GDM1 (cell line): Measurements from ENCODE around the gene LAGE3.

Experiments
- DNase-seq: peaks from one replicate; lab custom pipeline; 2025; lab: John Stamatoyannopoulos, UW

LAGE3 gene

DNA sequence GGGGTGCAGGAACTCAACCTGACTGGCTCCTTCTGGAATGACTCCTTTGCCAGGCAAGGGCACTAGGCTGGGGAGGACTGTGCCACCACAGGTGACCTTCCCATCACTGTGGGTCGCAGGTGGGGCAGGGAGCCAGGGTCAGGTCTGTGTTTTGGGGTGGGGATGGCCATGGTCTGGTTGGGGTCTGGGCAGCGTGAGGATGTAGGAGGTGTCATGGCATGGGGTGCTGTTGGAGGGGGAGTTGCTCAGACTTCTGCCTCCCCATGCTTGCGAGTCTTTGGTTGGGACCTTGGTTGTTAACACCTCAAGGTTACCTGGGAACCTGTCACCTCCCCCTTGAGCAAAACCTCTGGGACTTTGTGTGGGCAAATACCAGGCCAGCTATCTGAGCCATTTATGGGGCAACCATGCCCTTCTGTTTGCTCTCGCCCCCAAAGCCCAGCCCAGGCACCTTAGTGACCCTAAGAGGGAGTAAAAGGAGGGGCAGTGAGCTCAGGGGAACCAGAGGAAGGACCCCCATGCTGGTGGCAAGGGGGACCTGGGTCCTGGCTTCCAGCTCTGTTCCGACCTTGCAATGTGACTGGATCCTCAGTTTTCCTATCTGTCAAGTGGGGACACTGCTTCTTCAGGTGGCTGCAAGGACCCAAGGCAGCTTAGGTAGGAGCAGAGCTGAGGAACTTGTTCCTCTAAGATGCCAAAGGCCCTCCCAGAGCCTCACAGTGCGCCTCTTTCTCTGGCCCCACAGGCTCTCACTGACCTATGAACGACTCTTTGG, 44.5 kb downstream of the LAGE3 start:
- no peak for DNase-seq

DNA sequence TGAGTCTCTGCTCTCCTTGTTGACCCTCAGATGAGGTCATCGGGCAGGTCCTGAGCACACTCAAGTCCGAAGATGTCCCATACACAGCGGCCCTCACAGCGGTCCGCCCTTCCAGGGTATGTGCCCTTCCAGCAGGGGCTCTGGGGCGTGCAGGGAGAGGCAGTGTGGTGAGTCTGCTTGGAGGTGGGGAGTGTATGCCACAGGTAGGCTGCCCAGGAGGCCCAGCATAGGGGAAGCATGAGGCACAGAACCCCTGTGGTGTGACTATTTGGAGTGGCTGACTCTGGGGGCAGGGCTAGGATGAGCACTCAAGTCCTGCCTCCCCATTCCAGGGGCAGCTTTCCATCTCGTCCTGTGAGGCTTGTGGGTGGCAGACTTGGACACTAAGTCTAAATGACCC, 45.5 kb downstream of the LAGE3 start:
- no peak for DNase-seq

DNA sequence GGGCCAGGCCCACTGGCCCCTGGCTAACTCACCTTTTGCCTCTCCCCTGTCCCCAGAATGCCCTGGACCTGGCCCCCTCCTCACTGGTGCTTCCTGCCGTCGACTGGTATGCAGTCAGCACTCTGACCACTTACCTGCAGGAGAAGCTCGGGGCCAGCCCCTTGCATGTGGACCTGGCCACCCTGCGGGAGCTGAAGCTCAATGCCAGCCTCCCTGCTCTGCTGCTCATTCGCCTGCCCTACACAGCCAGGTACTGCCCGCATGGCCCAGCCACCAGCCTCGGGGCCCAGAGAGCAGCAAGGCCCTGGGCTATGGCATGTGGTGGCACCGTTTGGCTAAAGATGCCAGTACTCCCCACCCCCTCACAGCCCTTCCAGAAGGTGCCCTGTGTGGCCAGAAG, 46.9 kb downstream of the LAGE3 start:
- no peak for DNase-seq

DNA sequence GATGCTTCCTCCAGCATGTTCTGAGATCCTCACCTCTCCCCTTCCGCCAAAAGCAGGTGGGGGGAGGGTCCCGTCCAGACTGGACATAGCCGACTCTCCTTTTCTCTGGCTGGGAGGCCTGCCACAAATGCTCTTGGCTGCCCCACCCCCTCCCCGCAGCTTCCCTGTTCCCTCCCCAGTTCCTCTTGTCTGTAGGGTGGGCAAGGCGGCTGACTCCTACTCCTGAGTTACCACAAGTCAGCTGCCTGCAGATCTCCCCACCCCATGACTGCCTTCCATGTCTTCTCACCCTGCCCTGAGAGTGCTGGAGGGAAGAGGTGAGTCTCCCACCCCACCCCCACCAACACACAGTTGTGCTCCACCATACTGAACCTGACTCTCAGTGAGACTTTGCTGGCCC, 47.7 kb downstream of the LAGE3 start:
- DNase-seq: peak; percentile 33

DNA sequence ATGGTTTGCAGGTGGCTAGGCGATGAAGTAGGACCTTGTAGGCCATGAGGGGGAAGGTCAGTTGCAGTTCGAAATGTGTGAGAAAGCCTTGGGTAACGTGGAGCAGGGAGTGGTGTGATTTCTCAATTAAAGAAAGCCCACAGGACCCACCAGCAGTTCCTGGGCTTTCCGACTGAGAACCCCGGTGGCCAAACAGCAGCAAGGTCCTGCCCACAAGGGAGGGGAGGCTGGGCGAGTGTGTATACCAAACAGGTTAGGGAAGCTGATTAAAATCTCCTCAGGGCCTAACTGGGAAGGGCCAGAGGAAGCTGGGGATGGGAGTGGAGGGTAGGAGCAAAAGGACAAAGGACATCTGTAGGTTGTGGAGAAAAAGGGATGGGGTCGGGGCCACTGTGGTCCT, 48.2 kb downstream of the LAGE3 start:
- DNase-seq: no peak

DNA sequence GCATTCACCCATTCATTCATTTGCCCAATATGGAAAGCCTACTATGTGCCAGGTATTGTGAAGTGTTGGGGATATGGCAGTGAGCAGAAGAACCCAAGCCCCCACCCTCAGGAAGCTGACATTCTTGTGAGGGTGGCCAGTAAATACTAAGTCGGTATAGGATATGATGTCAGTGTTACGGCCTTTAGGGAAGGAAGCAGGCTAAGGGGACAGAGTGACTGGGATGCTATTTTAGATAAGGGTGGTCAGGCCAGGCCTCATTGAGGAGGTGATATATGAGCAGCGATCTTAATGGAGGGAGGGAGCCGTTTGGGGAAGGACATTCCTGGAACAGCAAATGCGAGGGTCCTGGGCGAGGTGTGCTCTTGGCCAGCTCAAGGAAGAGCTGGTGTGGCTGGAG, 48.6 kb downstream of the LAGE3 start:
- no peak for DNase-seq

DNA sequence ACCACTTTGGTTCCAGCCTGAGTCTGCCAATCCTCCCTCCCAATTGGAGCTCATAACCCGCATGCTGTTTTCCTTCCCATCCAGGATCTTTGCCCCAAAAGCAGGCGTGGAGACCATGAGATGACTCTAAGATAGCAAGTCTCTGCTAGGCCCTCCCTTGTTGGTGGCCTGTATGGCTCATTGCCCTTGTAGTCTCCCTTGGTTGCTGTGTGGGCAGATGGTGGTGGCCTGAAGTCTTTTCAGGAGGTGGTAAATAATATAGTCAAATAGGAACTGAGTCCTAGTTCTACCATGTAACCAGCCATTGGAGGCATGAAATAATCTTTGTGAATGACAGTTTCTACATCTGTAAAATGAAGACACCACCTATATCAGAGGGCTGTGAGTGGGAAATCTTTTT, 49.4 kb downstream of the LAGE3 start:
- DNase-seq: no peak

DNA sequence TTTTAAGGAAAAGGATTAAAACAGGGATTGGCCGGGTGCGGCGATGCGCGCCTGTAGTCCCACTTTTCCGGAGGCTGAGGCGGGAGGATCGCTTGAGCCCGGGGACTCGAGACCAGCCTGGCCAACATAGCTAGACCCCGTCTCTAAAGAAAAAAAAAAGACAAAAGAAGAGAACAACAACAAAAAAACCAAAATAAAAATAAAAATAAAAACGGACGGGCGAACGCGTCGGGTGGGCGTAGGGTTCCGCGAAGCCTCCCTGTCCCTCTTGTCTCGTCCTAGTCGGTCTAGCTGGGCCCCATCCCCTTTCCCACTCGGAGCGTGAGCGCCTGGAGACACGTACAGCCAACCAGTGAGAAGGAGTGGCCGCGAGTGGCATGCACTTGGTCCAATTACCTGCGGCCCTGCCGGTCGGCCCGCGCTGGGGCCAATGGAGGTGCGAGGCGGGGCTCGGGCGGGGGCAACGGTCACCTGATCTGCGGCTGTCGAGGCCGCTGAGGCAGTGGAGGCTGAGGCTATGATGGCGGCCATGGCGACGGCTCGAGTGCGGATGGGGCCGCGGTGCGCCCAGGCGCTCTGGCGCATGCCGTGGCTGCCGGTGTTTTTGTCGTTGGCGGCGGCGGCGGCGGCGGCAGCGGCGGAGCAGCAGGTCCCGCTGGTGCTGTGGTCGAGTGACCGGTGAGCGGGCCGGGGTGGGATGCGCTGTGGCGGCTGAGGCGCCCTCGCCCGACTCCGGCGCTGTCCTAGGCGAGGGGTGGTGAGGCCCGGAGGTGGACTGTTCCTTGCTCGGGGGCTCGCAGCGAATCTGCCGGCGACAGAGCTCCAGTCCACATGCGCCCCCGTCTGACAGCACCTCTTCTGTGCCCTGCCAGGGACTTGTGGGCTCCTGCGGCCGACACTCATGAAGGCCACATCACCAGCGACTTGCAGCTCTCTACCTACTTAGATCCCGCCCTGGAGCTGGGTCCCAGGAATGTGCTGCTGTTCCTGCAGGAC, 50.6 kb downstream of the LAGE3 start, which contains the start of gene ATP6AP1:
Gene ATP6AP1, plus strand, starts transcription at position 502 of the 996 bp plus-strand sequence. Its CDS starts 16 bp downstream, at position 518.
- peak; percentile 90 for DNase-seq
